Lung (tissue), 12 donors: ENCODE data around the gene TMEM51. TPM values are rescaled to one million over a fixed set of nuclear protein-coding genes. Genes with fewer than 3 reads are reported as not detected.

ENCODE experiments used
- ATAC-seq: fragments of 200-7000 bp; cut with Tn5 transposase; one replicate; pipeline ENCODE4 v1.9.1; 2020; ENCODE audit warnings: moderate number of reproducible peaks; ENCODE audit not compliant: insufficient read depth, low FRiP score
- DNase-seq, 3 donors: peaks; one replicate each; pipeline ENCODE4 v3.0.0-alpha.2; 2013 to 2017
- H3K27ac ChIP-seq, 2 donors: one replicate each; pipeline ENCODE4 v1.5.1; 2013; ENCODE audit warnings: mild to moderate bottlenecking in 2 of 2, moderate library complexity in 2 of 2, control low read depth in 1 of 2, inconsistent platforms in 1 of 2, low read depth in 1 of 2, low read length in 1 of 2
- H3K27me3 ChIP-seq, 3 donors: one replicate each; pipeline ENCODE4 v1.5.1; 2013; ENCODE audit warnings: low read length in 2 of 3; ENCODE audit not compliant: control insufficient read depth in 3 of 3, insufficient read depth in 3 of 3
- H3K36me3 ChIP-seq, 4 donors: one replicate each; pipeline ENCODE4 v1.5.1; 2013; ENCODE audit warnings: low read length in 4 of 4, mild to moderate bottlenecking in 1 of 4, moderate library complexity in 1 of 4; ENCODE audit not compliant: control insufficient read depth in 4 of 4, insufficient read depth in 4 of 4
- H3K4me1 ChIP-seq, 5 donors: one replicate each; pipeline ENCODE4 v1.5.1; 2013; ENCODE audit warnings: low read length in 5 of 5, mild to moderate bottlenecking in 2 of 5, moderate library complexity in 1 of 5; ENCODE audit not compliant: control insufficient read depth in 5 of 5, insufficient read depth in 5 of 5
- H3K4me3 ChIP-seq: one replicate; pipeline ENCODE4 v1.5.1; 2013; ENCODE audit warnings: mild to moderate bottlenecking, control low read depth, moderate library complexity
- H3K9ac ChIP-seq, 2 donors: one replicate each; pipeline ENCODE4 v1.5.1; 2013; ENCODE audit warnings: low read length in 2 of 2, control low read depth in 1 of 2; ENCODE audit not compliant: insufficient read depth in 1 of 2
- H3K9me3 ChIP-seq, 4 donors: one replicate each; pipeline ENCODE4 v1.5.1; 2013; ENCODE audit warnings: low read length in 3 of 4, mild to moderate bottlenecking in 1 of 4, moderate library complexity in 1 of 4; ENCODE audit not compliant: control insufficient read depth in 4 of 4, insufficient read depth in 3 of 4
- CTCF ChIP-seq: IDR thresholded peaks from 2 replicates; pipeline ENCODE4 v1.5.1; 2012; ENCODE audit warnings: mild to moderate bottlenecking; ENCODE audit errors: control extremely low read depth, extremely low read depth
- WGBS, 2 donors: extraction: QIAGEN DNeasy Blood & Tissue Kit; methylation state at CpG; one replicate each; pipeline ENCODE4 v1.1.7; 2013; 5-methylcytosine and 5-hydroxymethylcytosine counted together
- polyA plus RNA-seq, 2 donors: library from polyadenylated mRNA; stranded (reverse); fragments of 200-250 nt; gene quantifications; one replicate each; pipeline ENCODE4 v1.2.1, GENCODE V29; 2013
- total RNA-seq, 2 donors: library from RNA; depleted of rRNA in 1 of 2; stranded (reverse); fragments of >200 nt in 1 of 2; gene quantifications; one replicate each; pipeline ENCODE4 v1.2.1, GENCODE V29; 2014 to 2021
- donor health status: control.
- donor health status: control.
- donor health status: Bipolar disorder and iron deficiency.
- donor health status: healthy.
- donor health status: DM: yes; HTN: yes; CAD: no.

The TMEM51 gene
- total and polyA plus RNA-seq, 4 donors: 7.7 to 17.8 (median 12.2) TPM

- DNase-seq (no peak), ATAC-seq (no peak)
- Histone ChIP-seq H3K4me1 (peaks cover 4 to 35% (median 22%) of the 10 kb centered on the region in 5 donors), H3K9ac (no peak overlapping the region), H3K4me3 (no peak overlapping the region), H3K27ac (peak overlapping the region in 1 of 2 donors; percentile 92), H3K9me3 (no peaks in the 10 kb centered on the region), H3K27me3 (no peaks in the 10 kb centered on the region), H3K36me3 (no peaks in the 10 kb centered on the region)
- WGBS, 2 donors: 70 to 78% methylated on average over 8 of the region's 8 CpGs
- no peak for TF ChIP-seq CTCF
These were observed 25.9 kb downstream of the TMEM51 start for GRCh38 chr1:15179485-15179883.

GRCh38 chr1:15180189-15180588 is 26.6 kb downstream of the TMEM51 start:
- no peaks in the 10 kb centered on the region for H3K36me3 ChIP-seq
- peak overlapping the region in 1 of 2 donors; percentile 52 for H3K27ac ChIP-seq
- no peak for ATAC-seq
- no peak overlapping the region for H3K4me3 ChIP-seq
- WGBS, 2 donors: 90 to 94% methylated on average over 7 of the region's 7 CpGs
- TF ChIP-seq CTCF: no peak
- H3K9ac ChIP-seq: no peak overlapping the region
- peaks cover 4 to 35% (median 22%) of the 10 kb centered on the region in 5 donors for H3K4me1 ChIP-seq
- no peak for DNase-seq
- no peaks in the 10 kb centered on the region for H3K27me3 ChIP-seq
- H3K9me3 ChIP-seq: no peaks in the 10 kb centered on the region

GRCh38 chr1:15180945-15181523 is 27.5 kb downstream of the TMEM51 start:
- no peak for ATAC-seq

More at GRCh38 chr1:15180945-15181523, 27.5 kb downstream of the TMEM51 start:
- Histone ChIP-seq H3K4me1 (peaks cover 4 to 35% (median 22%) of the 10 kb centered on the region in 5 donors), H3K27ac (no peak overlapping the region), H3K36me3 (no peaks in the 10 kb centered on the region), H3K9ac (no peak overlapping the region), H3K27me3 (no peaks in the 10 kb centered on the region), H3K4me3 (no peak overlapping the region), H3K9me3 (no peaks in the 10 kb centered on the region)
- DNase-seq: no peak
- WGBS, 2 donors: 92 to 95% methylated on average over 8 of the region's 8 CpGs
- no peak for TF ChIP-seq CTCF
